Measurements from ENCODE around the gene GREM2.

Gene GREM2

DNA sequence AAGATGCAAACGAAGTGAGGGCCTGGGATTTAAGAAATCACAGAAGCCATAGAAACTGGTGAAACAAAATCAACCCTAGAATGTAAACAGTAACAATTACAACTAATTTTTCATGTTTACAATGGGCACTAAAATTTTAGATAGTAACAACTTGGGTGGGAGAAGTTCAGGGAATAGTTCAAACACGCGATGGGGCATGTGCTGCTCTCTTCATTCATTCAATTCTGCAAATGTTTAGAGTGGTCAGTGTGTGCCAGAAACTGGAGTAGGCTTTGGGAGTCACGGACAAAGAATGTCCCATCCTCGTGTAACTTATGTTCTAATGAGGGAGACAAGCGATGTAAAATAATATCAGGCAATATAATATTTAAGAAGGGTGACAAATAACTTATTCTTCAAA, 133.4 kb downstream of the GREM2 start:
- Histone ChIP-seq H3K36me3 (ENCODE audit: insufficient read depth, insufficient read length, low read length) (no peaks in the 10 kb centered on the region), H3K4me1 (ENCODE audit: insufficient read depth, insufficient read length) (no peaks in the 10 kb centered on the region), H3K4me3 (ENCODE audit: insufficient read length, low read depth) (no peak overlapping the region), H3K9ac (ENCODE audit: insufficient read length, low read depth) (no peak overlapping the region), H3K9me3 (ENCODE audit: insufficient read depth, low read length) (no peaks in the 10 kb centered on the region), H3K27me3 (ENCODE audit: insufficient read depth, insufficient read length) (no peaks in the 10 kb centered on the region)
- TF ChIP-seq ZNF274 (IDR thresholded peaks at IDR 0.05; ENCODE audit: low read depth, low read length): no peak
- no peak for TF ChIP-seq SUZ12 (IDR thresholded peaks at IDR 0.05; ENCODE audit: extremely low read depth, insufficient read depth, insufficient read length)
- TF ChIP-seq YY1 (IDR thresholded peaks at IDR 0.05; ENCODE audit: insufficient read depth, insufficient read length): no peak
- no peak for DNase-seq (ENCODE audit: low read depth, low spot score)

DNA sequence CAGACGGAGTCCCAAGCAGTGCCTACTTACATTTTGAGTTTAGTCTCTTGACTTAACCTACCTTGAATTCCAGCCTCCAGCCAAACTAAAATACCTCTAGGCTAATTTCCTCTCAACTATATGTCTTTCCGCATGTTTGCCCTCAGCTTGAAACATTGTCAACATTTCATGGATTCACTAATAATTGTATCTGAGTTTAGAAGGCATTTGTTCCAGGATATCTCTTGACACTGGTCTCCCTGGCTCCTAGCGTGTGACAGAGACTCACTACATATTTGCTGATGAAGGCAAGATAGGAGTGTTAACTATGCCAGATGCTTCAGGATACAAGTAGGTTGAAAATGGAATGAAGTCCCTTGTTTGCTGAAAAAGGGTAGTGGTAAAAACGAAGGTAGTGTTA, 136.1 kb downstream of the GREM2 start:
- H3K4me1 ChIP-seq (ENCODE audit: insufficient read depth, insufficient read length): peaks cover 3% of the 10 kb centered on the region
- H3K36me3 ChIP-seq (ENCODE audit: insufficient read depth, insufficient read length, low read length): no peaks in the 10 kb centered on the region
- DNase-seq (ENCODE audit: low read depth, low spot score): no peak
- no peak overlapping the region for H3K4me3 ChIP-seq (ENCODE audit: insufficient read length, low read depth)
- TF ChIP-seq YY1 (IDR thresholded peaks at IDR 0.05; ENCODE audit: insufficient read depth, insufficient read length) (no peak), SUZ12 (IDR thresholded peaks at IDR 0.05; ENCODE audit: extremely low read depth, insufficient read depth, insufficient read length) (no peak), ZNF274 (IDR thresholded peaks at IDR 0.05; ENCODE audit: low read depth, low read length) (no peak)
- H3K9me3 ChIP-seq (ENCODE audit: insufficient read depth, low read length): no peaks in the 10 kb centered on the region
- H3K9ac ChIP-seq (ENCODE audit: insufficient read length, low read depth): no peak overlapping the region
- no peaks in the 10 kb centered on the region for H3K27me3 ChIP-seq (ENCODE audit: insufficient read depth, insufficient read length)

DNA sequence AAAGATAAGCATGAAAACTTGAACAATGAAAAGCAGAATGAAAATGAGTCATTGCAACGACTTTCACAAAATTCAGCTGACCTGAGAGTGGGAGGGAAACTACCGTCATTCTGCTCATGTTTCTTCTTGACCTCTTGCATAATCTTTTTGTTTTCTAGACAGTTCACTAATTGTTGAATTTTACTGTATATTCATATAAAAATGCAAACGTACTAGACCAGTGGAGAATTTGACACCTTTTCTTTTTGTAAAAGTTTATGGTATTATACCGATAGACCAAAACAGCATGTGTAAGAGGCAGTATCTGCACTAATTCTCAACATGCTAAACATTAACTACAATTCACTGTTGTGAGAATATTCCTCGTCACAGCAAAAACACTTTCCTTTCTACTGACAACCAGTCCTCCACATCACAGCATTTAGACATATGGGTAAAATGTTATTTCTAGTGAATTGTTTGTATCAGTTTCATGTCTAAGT, 137.8 kb downstream of the GREM2 start:
- no peaks in the 10 kb centered on the region for H3K9me3 ChIP-seq (ENCODE audit: insufficient read depth, low read length)
- TF ChIP-seq YY1 (IDR thresholded peaks at IDR 0.05; ENCODE audit: insufficient read depth, insufficient read length) (no peak), SUZ12 (IDR thresholded peaks at IDR 0.05; ENCODE audit: extremely low read depth, insufficient read depth, insufficient read length) (no peak), ZNF274 (IDR thresholded peaks at IDR 0.05; ENCODE audit: low read depth, low read length) (no peak)
- H3K36me3 ChIP-seq (ENCODE audit: insufficient read depth, insufficient read length, low read length): no peaks in the 10 kb centered on the region
- H3K9ac ChIP-seq (ENCODE audit: insufficient read length, low read depth): no peak overlapping the region
- DNase-seq (ENCODE audit: low read depth, low spot score): no peak
- peaks cover 3% of the 10 kb centered on the region for H3K4me1 ChIP-seq (ENCODE audit: insufficient read depth, insufficient read length)
- H3K27me3 ChIP-seq (ENCODE audit: insufficient read depth, insufficient read length): no peaks in the 10 kb centered on the region
- no peak overlapping the region for H3K4me3 ChIP-seq (ENCODE audit: insufficient read length, low read depth)

DNA sequence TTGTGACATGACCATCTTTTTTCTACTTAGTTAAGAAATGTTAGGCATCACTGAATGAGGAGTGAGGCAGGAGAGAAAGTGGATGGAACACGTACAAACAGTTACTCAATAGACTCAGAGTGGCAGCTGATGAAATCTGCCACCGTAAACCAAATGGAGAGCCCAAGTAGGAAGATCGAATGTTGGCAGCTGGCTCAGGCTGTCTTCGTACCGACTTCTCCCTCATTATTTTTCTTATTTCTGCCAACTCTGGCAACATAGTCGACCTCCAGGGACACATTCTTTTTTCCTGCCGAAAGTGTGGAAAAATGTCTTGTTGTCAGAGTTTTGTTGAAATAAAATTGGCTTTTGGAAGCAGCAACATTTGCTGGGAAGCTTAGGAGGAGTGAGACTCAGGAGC, 143.3 kb downstream of the GREM2 start:
- no peak overlapping the region for H3K4me3 ChIP-seq (ENCODE audit: insufficient read length, low read depth)
- H3K9ac ChIP-seq (ENCODE audit: insufficient read length, low read depth): no peak overlapping the region
- no peaks in the 10 kb centered on the region for H3K36me3 ChIP-seq (ENCODE audit: insufficient read depth, insufficient read length, low read length)
- H3K27me3 ChIP-seq (ENCODE audit: insufficient read depth, insufficient read length): no peaks in the 10 kb centered on the region
- DNase-seq (ENCODE audit: low read depth, low spot score): no peak
- no peaks in the 10 kb centered on the region for H3K9me3 ChIP-seq (ENCODE audit: insufficient read depth, low read length)
- peaks cover 3% of the 10 kb centered on the region for H3K4me1 ChIP-seq (ENCODE audit: insufficient read depth, insufficient read length)
- TF ChIP-seq ZNF274 (IDR thresholded peaks at IDR 0.05; ENCODE audit: low read depth, low read length) (no peak), SUZ12 (IDR thresholded peaks at IDR 0.05; ENCODE audit: extremely low read depth, insufficient read depth, insufficient read length) (no peak), YY1 (IDR thresholded peaks at IDR 0.05; ENCODE audit: insufficient read depth, insufficient read length) (no peak)

DNA sequence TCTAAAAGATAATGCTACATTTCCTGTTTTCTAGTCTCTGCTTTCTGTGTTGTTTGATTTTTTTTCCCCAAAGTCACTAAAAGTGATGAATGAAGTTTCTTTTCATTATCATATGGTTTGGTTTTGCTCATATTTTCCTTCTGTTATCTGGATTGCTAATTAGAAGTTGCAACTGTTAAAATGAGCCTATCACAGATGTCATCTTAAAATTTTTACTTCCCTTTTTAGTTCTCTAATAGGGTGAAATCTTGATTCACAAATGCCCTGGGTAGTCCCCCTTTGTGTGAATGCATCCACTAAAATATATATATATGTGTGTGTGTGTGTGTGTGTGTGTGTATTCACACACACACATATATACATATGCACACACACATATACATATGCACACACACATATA, 144.1 kb downstream of the GREM2 start:
- peaks cover 1% of the 10 kb centered on the region for H3K4me1 ChIP-seq (ENCODE audit: insufficient read depth, insufficient read length)
- no peaks in the 10 kb centered on the region for H3K36me3 ChIP-seq (ENCODE audit: insufficient read depth, insufficient read length, low read length)
- no peak for DNase-seq (ENCODE audit: low read depth, low spot score)

DNA sequence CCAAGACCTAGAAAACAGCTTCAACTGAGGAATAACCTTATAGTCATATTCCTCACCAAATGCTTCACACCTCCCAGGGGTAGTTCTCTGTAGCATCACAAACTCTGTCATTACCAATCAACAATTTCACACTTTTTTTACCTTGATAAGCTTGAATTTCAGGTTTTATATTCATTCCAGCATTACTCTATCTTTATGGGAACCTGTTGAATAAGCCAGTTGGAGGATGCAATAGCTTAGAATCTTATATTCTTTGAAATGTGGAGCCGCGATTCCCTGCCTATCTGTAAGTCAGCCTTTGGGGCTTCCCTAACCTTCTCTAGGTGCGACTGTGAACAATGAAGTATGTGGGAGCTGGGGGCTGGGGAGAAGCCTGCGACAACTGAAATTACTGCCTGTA, 145.4 kb downstream of the GREM2 start:
- H3K36me3 ChIP-seq (ENCODE audit: insufficient read depth, insufficient read length, low read length): no peaks in the 10 kb centered on the region
- no peaks in the 10 kb centered on the region for H3K9me3 ChIP-seq (ENCODE audit: insufficient read depth, low read length)
- no peak overlapping the region for H3K9ac ChIP-seq (ENCODE audit: insufficient read length, low read depth)
- no peaks in the 10 kb centered on the region for H3K27me3 ChIP-seq (ENCODE audit: insufficient read depth, insufficient read length)
- H3K4me3 ChIP-seq (ENCODE audit: insufficient read length, low read depth): no peak overlapping the region
- no peak for TF ChIP-seq SUZ12 (IDR thresholded peaks at IDR 0.05; ENCODE audit: extremely low read depth, insufficient read depth, insufficient read length)
- TF ChIP-seq ZNF274 (IDR thresholded peaks at IDR 0.05; ENCODE audit: low read depth, low read length): no peak
- no peak for TF ChIP-seq YY1 (IDR thresholded peaks at IDR 0.05; ENCODE audit: insufficient read depth, insufficient read length)
- DNase-seq (ENCODE audit: low read depth, low spot score): no peak
- no peaks in the 10 kb centered on the region for H3K4me1 ChIP-seq (ENCODE audit: insufficient read depth, insufficient read length)

More for the DNA sequence above, 144.1 kb downstream of the GREM2 start:
- H3K4me3 ChIP-seq (ENCODE audit: insufficient read length, low read depth): no peak overlapping the region
- no peaks in the 10 kb centered on the region for H3K27me3 ChIP-seq (ENCODE audit: insufficient read depth, insufficient read length)
- H3K9ac ChIP-seq (ENCODE audit: insufficient read length, low read depth): no peak overlapping the region
- H3K9me3 ChIP-seq (ENCODE audit: insufficient read depth, low read length): no peaks in the 10 kb centered on the region
- TF ChIP-seq SUZ12 (IDR thresholded peaks at IDR 0.05; ENCODE audit: extremely low read depth, insufficient read depth, insufficient read length): no peak
- no peak for TF ChIP-seq ZNF274 (IDR thresholded peaks at IDR 0.05; ENCODE audit: low read depth, low read length)

DNA sequence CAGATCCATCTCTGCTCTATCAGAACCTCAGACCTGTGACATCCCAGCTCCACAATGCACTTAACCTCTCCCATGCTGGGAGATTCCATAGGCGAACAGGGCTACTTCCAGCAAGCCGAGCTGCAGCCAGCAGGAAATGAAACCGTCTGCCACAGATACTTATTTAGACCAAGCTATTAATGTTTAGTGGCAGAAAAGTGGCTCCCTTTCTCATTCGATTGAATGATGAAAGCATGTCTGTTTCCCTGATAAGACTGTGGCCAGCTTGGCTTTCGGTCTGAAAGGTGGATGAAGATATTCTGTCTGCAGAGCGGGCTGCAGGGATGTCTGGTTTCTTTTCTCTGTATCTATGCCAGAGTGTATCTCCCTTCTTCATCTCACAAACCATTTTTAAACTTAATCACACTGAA, 146.4 kb downstream of the GREM2 start:
- no peak overlapping the region for H3K4me3 ChIP-seq (ENCODE audit: insufficient read length, low read depth)
- H3K9me3 ChIP-seq (ENCODE audit: insufficient read depth, low read length): no peaks in the 10 kb centered on the region
- H3K9ac ChIP-seq (ENCODE audit: insufficient read length, low read depth): peak overlapping the region; percentile 34
- DNase-seq (ENCODE audit: low read depth, low spot score): peak; percentile 27
- H3K27me3 ChIP-seq (ENCODE audit: insufficient read depth, insufficient read length): no peaks in the 10 kb centered on the region
- TF ChIP-seq ZNF274 (IDR thresholded peaks at IDR 0.05; ENCODE audit: low read depth, low read length) (no peak), SUZ12 (IDR thresholded peaks at IDR 0.05; ENCODE audit: extremely low read depth, insufficient read depth, insufficient read length) (no peak), YY1 (IDR thresholded peaks at IDR 0.05; ENCODE audit: insufficient read depth, insufficient read length) (no peak)
- H3K4me1 ChIP-seq (ENCODE audit: insufficient read depth, insufficient read length): no peaks in the 10 kb centered on the region
- H3K36me3 ChIP-seq (ENCODE audit: insufficient read depth, insufficient read length, low read length): no peaks in the 10 kb centered on the region

Measured in NT2/D1 (cell line).